RKO (cell line): Measurements from ENCODE around the gene ITGA1.
"Not testable (repeated sequence)": the region's sequence is repeated elsewhere in the genome, so short reads cannot be mapped to it uniquely, and the experiment has no call there.

Experiments used
- DNase-seq: peaks from one replicate; pipeline ENCODE4 v3.0.0-alpha.2; 2016; ENCODE audit warnings: low spot score

Gene ITGA1

GRCh38 chr5:52865991-52866390 lies 78.3 kb downstream of the ITGA1 start:
- not testable (repeated sequence) for DNase-seq

DNA sequence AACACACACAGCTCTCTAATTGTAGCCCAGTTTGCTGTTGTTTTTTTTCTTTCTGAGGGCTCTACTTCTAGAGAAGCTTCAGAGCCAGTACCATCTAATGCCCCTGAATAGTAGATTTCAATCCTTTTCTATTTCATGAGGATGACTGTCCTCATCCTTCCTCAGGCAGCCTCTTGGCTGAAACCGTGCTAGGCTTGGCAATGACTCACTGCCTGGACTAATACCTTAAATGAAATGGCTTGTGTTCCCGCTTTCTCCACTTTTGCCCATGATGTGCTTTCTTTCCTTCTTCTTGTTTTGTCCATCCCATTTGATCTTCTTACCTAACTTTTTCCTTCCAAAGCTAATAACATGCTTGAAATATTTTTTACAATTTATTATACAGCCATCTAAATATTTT lies 80.1 kb downstream of the ITGA1 start:
- peak; percentile 5 for DNase-seq

- DNase-seq: no peak
These were observed 80.7 kb downstream of the ITGA1 start for GRCh38 chr5:52868417-52868816.

- DNase-seq: no peak
These were observed 81.7 kb downstream of the ITGA1 start for GRCh38 chr5:52869391-52869790.

DNA sequence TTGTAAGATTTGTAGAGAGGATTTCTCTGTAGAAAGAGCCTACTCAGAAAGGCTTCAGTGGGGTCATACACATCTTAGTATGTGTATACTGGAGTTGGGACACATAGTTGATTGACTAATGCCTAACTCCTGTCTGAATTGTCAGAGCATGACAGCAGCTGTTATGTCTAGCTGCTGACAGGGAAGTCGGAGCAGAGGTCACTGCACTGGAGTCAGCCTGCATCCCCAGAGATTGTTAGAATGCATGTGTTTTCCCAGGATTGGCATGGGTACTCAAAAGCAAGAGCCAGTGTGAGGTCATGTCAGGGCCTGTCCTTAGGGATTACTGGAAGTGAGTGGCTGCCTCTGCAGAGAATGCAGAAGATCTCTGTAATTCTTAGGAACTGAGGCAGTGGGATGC lies 82.7 kb downstream of the ITGA1 start:
- DNase-seq: no peak

- DNase-seq: no peak
These were observed 88.1 kb downstream of the ITGA1 start for GRCh38 chr5:52875827-52876226.

DNA sequence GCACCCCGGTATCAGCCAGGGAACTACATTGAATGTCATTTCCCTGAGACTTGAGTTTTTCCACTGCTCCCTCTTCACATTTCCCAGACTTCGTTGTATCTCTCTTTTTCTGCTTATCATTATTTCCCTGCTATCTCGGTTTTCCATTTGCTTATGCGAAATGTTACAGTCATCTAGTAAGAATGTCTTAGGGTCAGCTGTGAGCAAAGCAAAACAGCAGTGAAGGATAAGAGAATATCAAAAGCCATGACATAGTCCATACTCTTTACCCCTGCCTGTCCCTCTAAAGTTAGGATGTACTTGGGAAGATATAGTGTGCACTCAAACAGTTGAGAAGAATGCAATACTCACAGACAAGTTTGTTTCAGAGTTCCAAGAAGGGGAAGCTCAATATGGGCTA lies 88.7 kb downstream of the ITGA1 start:
- no peak for DNase-seq

DNA sequence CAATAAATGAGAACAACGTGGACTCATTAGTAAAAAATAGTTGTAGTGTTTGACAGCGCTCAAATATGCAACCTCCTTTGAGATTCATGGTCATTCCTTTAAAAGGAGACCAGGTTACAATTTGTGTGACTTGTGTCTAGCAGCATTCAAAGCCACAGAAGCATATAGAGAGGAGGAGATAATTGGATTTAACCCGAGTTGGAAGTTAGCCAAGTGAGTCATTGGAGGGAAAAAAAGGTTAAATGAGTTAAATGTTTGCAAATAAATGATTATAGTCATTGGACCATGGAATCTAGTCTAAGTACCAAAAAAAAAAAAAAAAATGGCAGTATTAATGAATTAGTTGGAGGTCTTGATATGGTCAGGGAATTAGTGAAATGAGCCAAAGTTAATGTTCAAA lies 90.9 kb downstream of the ITGA1 start:
- peak; percentile 10 for DNase-seq

GRCh38 chr5:52880541-52880940 lies 92.8 kb downstream of the ITGA1 start:
- DNase-seq: no peak

- DNase-seq: no peak
These were observed 93.8 kb downstream of the ITGA1 start for GRCh38 chr5:52881468-52881867.

DNA sequence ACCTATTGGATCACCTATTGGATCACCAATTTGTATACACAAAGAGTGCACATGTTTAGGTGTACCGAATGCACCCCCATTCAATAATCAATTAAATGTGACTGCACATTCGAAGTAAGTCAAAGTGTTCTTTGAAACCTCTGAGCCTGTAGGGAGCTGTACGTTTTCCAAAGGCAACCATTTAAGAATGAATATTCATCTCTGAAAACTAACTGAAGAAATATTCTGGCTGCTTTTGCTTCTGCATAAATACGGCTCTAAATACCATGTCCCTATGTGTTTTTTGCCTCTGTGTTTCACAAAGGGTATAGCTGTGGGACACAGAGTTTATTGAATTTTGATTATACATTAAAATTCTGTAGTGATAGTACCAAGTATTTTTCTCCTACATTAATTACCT lies 95.4 kb downstream of the ITGA1 start:
- no peak for DNase-seq

- DNase-seq: no peak
These were observed 96.7 kb downstream of the ITGA1 start for GRCh38 chr5:52884453-52884852.

DNA sequence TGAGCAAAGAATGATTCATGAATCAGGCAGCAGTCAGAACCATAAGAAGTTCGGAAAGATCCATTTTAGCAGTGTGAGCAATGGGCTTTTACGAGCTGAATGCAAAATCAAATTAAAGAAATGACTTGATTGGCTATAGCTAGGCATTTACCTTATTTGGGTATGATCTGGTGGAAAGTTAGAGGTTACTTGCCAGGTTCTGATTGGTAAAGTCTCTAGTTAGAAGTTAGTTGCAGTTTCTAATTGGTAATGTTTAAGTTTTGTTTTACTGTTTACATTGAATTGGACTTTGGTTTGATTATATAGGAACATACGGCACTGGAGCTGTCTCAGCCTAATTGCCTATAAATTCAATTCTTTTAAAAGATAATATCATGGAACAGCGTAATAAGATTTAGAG lies 97.9 kb downstream of the ITGA1 start:
- no peak for DNase-seq

DNA sequence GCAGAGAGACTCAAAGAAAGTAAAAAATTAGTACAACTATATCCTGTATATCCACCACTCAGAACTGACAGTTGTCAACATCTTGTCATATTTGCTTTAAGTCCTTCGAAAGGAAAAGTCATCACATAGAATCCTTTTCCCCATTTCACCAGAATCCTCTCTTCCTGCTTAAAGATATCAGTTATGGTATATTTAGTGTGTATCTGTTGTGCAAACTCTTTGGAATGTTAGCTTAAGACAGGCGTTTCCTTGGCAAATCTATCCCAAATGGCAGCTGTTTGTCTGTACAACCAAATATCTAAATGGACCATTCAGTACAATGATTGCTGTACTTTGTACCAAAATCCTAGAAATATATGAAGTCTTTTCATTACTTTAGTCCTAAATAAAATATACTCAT lies 98.5 kb downstream of the ITGA1 start:
- no peak for DNase-seq

GRCh38 chr5:52887066-52887465 lies 99.3 kb downstream of the ITGA1 start:
- no peak for DNase-seq

DNA sequence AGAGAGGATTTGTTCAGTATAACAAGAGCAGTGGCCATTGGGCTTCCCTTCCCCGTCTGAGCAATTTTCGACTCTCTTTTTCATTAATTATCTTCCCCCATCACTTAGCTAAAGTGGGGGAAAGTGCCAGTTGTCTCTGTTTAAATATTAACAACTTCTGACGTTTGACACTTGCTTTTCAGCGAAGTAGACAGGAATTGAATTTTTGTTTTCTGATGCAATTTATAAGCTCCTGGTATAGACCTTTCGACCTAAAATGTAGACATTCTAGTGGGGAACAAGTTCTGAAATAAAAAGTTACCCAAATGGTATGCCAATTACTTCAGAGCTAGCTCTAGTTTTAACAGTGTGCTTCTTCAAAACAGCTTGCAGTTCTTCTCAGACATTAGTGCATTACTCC lies 100.6 kb downstream of the ITGA1 start:
- no peak for DNase-seq

GRCh38 chr5:52892242-52892878 lies 104.6 kb downstream of the ITGA1 start:
- no peak for DNase-seq

DNA sequence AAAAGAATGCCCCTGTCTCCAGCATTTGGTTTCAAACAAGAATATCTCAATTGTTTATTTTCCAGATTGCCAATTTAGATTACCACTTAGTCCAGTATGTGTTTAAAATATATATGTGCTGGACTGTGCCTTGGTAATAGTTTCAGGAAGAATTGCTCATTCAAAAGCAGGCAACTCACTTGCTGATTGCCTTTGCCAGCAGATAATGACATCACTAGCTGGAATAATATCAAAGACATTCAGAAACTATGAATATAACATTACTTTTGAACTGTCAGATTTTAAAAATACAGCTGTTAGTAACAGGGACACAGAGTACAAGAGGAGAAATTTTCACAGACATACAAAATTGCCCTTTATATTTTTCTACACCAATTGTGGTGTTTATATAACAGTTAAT lies 105.4 kb downstream of the ITGA1 start:
- DNase-seq: peak; percentile 66

DNA sequence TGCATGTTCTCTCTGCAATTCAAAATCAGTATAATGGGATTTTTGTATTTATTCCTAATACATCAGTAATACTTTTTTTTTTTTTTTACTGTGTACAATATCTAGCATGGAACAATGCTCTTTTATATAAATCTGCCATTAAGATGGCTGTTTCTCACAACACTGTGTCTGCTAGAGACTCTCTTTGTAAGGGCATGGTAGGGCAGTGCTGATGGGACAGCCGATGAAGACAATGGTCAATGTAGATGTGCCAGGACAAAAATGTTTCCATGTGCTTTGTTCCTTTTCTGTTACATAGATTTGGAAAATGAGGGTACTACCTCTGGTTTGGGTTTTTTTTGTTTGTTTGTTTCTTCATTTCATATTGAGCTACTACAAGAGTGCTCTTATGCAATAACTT lies 106.1 kb downstream of the ITGA1 start:
- DNase-seq: no peak

DNA sequence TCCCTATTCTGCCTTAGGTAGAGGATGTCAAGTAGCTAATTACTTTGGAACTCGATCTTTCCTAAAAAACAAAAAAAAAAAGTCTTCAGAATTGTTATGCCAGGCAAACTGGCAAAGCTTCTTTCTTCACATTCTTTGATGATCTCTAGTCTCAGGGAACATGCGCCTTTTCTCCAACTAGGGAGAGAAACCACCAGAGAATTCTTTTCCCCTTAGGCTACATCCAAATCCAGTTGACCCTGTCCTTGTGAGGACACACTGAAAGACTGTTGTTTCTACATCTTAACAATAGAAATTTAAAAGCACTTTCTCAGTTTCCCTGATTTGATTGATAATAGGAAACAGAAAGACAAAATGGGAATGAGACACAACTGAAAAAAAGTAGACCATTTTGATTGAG lies 106.7 kb downstream of the ITGA1 start:
- no peak for DNase-seq

DNA sequence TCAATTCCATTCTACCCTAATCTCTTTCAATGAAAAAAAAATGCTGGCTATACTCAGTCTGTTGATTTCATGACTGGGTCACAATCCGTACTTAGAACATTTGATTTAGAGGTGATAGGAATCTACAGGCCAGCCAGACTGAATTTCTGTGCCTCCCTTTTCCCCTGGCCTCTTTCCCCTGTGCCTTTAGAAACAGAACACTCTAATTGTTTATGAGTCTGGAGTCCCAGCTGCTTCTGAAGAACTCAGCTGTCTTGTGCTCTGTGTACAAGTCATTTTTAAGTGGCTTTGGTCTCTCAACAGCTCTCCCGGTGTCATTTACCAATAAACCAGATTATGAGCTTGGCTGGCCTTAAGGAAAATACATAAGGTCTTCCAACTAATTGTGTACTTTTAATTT lies 107.4 kb downstream of the ITGA1 start:
- no peak for DNase-seq

DNA sequence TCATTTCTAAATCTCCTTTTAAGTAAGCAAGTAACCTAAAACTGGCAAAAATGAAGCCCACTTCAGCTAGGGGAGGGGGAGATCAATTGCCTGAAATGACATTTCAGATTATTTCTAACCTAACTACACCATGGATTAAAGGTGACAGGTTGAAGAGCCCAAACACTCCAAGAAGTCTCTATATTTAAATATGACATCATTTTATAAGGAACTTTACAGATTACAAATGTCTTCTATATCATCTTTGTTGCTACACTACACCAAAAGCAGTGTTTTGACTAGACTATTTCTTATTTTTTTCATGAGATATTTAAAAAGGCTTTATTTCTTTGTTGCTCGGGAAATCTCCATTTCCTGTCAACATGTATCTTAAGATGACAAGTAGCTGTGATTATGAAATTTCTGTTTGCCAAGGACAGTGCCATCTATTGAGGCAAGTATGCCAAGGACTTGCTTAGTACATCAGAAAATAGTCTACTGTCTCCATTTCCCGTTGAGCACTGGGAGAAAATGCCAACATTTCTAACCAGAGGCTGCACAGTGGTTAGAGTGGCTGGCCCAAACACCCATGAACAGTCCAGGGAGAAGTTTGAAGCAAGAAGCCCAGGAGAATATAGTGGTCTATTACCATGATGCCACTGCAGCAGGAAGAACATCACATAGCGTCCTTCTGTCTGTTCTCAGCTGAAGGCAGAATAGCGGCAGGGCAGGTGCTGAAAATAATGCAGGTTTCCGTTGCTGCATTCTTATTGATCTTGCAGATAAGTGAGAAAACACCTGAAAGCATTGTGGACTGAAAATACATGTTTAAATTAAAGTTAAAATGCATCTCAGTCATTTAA lies 108.1 kb downstream of the ITGA1 start:
- DNase-seq: no peak

- DNase-seq: no peak
These were observed 109.0 kb downstream of the ITGA1 start for GRCh38 chr5:52896534-52897237.
